Peyer's patch (tissue), 4 donors: ENCODE data around the gene ADAM12.

Experiments
- POLR2A ChIP-seq, 2 donors: fragments of 450-650 bp; IDR thresholded peaks; one replicate each; pipeline ENCODE4 v1.5.1; 2017; ENCODE audit warnings: antibody characterized with exemption in 2 of 2, mild to moderate bottlenecking in 2 of 2, moderate library complexity in 2 of 2
- TF ChIP-seq, protein P1 (sequence below), 6 experiments: fragments of 450-650 bp in 4 of 6; fragments of 200-600 bp in 2 of 6; sonication (generic) in 1 of 6; IDR thresholded peaks; one replicate each; pipeline ENCODE4 v1.5.1; 2017 to 2019; ENCODE audit warnings: antibody characterized with exemption in 6 of 6, mild to moderate bottlenecking in 3 of 6, moderate library complexity in 1 of 6

DNA sequence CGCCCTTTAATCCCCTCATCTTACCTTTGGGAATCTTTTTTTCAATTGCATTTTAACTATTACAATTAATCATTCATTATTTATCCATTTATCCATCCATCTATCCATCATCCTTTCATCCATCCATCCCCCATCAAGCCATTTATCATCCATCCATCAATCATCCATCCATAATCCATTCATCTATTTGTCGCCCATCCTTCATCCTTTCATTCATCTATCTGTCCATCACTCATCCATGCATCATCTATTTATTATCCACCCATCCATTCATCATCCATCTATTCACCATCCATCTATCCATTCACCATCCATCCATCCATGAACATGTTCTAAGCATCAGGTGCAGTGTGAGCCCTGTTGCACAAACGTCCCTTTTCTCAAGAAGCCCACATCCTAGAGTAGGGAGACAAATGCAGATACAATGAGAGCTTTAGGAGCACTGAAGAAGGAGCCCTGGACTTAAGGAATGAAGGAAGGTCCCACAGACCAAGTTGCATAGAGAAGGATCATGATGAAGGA, 199.5 kb downstream of the ADAM12 start:
- TF ChIP-seq, protein P1, sequence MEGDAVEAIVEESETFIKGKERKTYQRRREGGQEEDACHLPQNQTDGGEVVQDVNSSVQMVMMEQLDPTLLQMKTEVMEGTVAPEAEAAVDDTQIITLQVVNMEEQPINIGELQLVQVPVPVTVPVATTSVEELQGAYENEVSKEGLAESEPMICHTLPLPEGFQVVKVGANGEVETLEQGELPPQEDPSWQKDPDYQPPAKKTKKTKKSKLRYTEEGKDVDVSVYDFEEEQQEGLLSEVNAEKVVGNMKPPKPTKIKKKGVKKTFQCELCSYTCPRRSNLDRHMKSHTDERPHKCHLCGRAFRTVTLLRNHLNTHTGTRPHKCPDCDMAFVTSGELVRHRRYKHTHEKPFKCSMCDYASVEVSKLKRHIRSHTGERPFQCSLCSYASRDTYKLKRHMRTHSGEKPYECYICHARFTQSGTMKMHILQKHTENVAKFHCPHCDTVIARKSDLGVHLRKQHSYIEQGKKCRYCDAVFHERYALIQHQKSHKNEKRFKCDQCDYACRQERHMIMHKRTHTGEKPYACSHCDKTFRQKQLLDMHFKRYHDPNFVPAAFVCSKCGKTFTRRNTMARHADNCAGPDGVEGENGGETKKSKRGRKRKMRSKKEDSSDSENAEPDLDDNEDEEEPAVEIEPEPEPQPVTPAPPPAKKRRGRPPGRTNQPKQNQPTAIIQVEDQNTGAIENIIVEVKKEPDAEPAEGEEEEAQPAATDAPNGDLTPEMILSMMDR (IDR thresholded peaks at IDR 0.05), result no peak
- TF ChIP-seq POLR2A (IDR thresholded peaks at IDR 0.05), result no peak
